ENCODE measurements around the gene PTMA.

PTMA gene

GRCh38 chr2:231677632-231678104 is 30.7 kb upstream of the PTMA start:
- FAIRE-seq = no peak

DNA sequence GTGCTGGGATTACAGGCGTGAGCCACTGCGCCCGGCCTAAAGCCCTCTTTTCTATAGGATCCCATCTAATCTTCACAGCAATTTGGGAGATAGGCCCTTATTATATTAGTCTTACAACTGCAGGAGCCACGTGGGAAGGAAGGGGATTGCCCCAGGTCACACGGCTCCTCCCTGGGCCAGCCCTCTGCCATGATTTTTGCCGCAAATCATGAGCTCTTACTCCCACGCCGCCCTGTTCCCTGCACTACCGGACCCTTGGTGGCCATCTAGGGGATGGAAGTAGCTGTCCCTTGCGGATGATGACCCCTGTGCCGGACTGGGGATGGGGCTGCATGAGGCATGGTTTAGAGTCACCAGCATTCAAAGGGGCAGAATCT is 28.4 kb upstream of the PTMA start:
- no peak for FAIRE-seq

- FAIRE-seq = no peak
These were observed 27.9 kb upstream of the PTMA start for GRCh38 chr2:231680285-231680991.

- no peak for FAIRE-seq
These were observed 27.1 kb upstream of the PTMA start for GRCh38 chr2:231680992-231681852.

GRCh38 chr2:231682603-231683291 is 25.6 kb upstream of the PTMA start:
- FAIRE-seq = no peak

DNA sequence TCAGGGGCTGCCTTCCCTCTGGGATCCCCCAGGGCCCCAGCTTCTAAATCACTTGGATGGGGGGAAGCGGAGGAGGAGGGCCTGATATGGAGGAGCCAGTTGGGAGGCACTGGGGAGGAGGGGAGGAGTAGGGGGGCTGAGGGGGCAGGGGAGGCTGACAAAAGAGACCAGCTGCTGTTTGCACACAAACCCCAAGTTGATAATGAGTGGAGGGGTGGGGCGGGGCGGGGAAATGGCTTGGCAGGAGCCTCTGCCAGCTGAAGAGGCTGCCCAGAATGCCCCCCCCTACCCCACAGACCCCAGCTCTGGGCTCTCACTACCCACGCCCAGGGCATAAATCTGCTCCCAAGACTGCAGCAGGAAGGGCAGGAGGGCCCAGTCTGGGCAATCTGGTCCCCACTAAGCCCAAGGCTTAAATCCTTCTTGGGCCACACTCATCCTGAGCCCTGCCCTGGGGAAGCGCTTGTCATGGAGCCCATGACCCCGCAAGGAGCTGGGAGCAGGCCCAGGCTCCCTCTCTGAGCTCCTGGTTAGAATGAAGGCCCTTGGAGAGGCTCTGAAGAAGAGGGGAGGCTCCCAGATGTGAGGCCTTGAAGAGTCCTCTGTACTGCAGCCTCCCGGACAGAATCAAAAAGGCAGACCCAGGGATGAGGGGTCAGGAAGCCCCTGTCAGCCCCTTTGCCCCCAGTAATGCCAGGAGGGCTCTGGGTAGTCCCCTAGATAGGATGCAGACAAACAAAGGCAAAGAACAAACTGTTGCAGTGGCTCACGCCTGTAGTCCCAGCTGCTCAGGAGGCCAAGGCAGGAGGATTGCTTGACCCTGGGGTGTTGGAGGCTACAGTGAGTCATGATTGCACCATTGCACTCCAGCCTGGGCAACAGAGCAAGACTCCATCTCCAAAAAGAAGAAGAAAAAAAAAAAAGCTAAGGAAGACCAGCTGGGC is 24.8 kb upstream of the PTMA start:
- no peak for FAIRE-seq

DNA sequence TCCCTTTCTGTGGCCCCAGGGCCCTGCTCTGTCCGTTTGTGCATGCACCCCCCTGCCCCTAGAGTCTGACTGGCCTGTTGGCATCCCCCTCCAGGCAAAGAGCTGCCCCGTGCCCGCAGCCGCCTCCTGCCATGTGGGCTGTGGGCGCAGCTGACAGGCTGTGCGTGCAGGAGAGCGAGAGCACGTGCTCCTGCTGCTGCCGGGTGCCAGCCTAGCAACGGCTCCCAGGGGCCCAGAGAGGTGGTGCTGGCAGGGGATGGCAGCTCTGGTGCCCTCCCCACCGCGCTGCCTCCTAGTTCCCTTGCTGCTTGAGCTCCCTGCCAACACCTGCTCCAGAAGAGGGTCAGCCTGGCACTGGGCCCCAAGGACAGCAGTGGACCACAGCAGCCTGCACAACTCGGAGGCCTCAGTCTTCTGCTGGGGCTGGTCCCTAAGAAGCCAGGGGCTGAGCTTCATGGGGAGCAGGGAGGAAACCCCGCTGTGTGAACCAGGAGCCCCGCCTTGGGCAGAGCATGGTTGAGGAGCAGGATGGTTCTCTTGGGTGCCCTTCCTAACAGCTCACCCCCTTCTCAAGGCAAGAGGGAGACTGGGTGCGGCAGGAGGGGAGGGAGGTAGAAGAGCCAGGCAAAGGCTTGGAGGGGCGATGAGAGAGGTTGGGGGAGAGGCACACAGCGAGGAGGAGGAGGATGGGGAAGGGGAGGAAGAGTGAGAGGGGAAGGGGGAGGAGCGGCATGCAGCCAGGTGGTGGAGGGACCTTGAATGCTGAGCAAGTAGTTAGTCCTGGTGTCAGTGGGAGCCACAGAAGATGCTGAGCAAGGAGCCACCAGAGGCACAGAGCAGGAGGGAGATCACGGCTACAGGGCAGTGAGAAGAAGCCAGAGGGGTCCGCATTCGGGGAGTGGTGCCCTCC is 23.8 kb upstream of the PTMA start:
- no peak for FAIRE-seq

GRCh38 chr2:231685349-231686191 is 22.8 kb upstream of the PTMA start:
- FAIRE-seq = no peak

DNA sequence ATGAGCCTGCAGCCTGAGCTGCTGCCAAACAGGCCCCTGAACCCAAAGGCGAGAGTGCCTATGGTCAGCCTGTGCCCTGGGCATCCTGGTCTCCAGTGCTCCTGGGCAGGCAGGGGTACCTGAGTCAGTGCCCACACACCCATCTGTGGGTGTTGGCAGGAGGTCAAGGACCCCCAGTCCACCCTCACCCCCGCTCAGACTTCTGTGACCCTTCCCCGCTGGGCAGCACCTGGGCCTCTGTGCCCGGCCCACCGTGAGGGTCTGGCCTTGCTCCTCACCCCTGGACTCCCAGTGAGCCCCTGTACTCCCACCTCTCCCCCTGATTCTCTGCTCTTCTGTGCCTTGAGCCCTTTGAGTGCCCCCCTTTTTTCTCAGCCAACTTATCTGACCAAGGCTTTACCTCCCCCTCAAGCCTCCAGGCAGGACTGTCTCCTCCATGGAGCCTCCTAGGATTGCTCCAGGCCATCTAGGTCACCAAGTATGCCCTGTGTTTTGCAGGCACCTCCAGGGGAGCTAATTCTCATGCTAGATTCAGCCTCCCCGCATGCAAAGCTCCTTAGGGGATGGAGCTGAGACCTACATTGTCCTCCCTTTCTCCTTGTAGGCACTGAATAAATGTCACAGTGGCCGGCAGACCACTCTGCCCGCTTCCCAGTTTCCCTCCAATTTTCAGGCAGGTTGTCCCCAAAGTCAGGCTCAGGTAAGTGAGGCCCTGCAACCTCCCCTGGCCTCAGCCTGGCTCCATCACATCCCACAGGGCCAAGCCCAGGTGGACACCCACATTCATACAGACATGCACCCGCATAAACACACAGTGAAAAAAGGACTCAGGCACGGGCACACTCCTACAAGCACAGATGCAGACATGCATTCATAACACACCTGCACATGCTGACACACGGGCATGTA is 21.9 kb upstream of the PTMA start:
- no peak for FAIRE-seq

- no peak for FAIRE-seq
These were observed 21.0 kb upstream of the PTMA start for GRCh38 chr2:231687133-231687852.

- no peak for FAIRE-seq
These were observed 20.4 kb upstream of the PTMA start for GRCh38 chr2:231687961-231688360.

- FAIRE-seq = no peak
These were observed 19.6 kb upstream of the PTMA start for GRCh38 chr2:231688719-231689118.

DNA sequence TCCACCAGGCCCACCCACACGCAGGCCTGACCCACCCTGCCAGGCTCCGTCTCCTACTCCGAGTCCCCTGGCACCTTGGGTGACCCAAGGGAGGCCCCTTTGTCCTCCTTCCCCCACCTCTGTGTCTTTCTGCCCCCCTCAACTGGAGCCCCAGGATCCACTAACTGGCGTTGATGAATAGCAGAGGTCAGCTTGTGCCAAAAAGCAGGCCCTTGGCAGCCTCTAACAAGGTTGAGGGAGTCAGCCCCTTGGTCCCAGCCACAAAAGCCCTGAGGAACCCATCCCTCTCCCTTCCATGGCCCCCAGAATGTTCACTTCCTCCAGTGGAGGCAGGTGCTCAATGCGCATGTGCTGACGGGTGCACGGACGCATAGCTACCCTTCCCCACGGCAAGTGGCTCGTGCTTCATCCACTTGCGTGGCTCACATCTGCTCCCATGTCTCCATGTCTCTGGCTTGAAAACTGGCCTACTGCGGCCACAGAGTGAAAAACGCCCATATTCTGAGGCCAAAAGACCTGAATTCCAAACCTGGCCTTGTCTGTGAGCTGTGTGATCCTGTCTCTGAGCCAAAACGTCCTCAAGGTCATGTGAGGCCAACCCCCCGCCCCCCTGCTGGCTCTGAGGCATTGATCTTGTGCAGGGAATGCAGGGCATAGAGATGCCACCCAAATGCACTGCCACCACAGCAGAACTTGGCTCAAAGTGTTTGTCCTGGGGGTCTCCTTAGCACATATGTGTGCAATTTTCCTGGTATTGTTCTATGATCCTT is 19.0 kb upstream of the PTMA start:
- no peak for FAIRE-seq

GRCh38 chr2:231691251-231691772 is 17.0 kb upstream of the PTMA start:
- no peak for FAIRE-seq

DNA sequence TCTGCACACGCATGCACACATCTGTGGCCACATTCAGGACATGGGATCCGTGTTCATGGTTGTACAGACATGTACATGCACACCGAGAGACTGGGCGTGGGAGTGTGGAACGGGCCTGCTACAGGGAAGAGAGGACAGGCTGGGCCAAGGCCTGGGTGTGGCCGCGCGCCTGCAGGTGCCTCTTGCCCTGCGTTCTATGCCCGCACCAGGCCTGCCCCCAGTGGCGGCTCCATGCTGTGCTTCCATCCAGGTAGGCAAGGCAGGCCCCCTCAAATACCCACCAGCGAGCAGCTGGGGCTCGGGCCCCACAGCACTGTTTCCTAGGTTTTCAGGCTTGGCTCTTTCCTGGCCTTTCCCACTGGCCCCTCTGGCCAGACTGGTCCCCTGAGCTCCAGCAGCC is 15.5 kb upstream of the PTMA start:
- FAIRE-seq = no peak

DNA sequence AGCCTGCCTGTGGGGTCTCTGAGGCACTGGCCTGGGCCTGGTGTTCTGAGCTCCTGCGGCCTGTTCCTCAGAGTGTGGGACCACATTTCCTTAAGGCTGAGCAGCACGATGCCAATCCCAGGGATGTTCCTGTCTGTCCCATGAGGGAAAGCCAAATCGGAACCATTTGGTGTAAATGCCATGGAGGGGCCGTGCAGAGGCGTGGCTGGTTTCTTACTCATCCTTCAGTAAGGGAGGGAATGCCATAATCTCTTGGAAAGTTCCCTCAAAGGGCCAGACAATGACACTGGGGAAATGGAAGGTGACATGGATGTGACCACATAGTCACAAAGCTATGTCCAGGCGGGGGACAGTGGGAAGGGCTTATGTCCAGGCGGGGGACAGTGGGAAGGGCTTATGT is 14.4 kb upstream of the PTMA start:
- no peak for FAIRE-seq

DNA sequence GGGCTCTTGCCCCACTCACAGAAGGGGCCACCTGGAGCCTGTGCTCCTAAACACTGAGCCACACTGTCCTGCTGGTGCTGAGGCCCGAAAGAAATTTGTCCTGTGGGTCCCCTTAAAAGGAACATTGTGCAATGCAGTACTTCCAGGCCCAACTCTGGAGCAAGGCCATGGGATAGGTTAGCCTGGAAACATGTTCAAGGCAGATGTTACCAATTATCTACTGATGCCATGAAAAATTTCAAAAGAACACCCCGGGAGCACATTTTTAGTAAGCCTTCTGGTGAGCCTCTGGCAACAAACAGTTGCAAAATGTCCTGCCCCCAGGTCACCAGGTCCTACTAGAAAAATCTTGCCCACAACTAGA is 12.3 kb upstream of the PTMA start:
- FAIRE-seq = no peak

DNA sequence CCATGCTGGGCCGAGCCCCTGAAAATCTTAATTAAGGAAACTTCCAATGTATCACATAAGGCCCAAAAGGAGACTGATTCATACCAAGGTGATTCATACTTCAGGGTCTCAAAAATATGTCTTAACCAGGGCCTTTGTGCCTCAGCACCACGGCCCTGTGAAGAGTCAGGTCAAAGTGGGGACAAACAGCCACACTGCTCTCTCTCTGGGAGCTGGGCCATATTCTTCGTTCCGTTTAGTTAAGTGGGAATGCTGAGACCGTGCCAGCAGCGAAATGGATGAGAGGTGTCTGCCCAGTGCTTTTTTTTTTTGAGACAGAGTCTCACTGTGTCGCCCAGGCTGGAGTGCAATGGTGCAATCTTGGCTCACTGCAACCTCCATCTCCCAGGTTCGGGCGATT is 9.3 kb upstream of the PTMA start:
- FAIRE-seq = no peak

All from A204.1 (cell line).